PC-3 (cell line): ENCODE data around the gene PIGW.

Experiments
- EZH2 ChIP-seq: fragments of 300-600 bp; sonication (generic); IDR thresholded peaks from one replicate; pipeline ENCODE4 v1.6.1; 2017; ENCODE audit warnings: antibody characterized with exemption, mild to moderate bottlenecking, low read length; ENCODE audit not compliant: unreplicated experiment
- TF ChIP-seq, protein P1 (sequence below): fragments of 300-600 bp; sonication (generic); conservative IDR thresholded peaks from 2 replicates; pipeline ENCODE4 v1.5.1; 2017; ENCODE audit warnings: antibody characterized with exemption, low read depth, mild to moderate bottlenecking, low read length

DNA sequence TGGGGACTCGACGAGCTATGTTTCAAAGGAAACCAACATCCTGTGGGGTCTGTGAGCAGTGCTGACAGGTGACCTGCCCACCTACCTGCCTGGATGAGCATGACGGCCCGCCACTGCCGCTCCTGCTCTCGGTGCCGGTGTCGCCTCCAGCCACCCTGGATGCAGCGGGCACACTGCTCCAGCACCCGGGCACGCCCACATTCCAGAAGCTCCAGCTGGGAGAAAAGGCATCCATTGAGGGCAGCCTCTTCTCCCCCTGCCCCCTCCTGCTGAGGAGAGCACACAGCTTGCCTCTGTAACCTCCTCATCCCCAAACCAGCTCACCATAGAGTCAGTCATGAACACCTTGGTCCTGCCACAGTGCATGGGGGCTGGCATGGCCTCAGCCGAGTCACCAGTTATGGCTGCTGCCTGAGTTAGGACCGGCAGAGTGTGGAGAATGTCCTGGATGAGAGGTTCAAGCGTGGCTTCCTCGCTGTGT is 34.0 kb upstream of the PIGW start:
- TF ChIP-seq, protein P1, sequence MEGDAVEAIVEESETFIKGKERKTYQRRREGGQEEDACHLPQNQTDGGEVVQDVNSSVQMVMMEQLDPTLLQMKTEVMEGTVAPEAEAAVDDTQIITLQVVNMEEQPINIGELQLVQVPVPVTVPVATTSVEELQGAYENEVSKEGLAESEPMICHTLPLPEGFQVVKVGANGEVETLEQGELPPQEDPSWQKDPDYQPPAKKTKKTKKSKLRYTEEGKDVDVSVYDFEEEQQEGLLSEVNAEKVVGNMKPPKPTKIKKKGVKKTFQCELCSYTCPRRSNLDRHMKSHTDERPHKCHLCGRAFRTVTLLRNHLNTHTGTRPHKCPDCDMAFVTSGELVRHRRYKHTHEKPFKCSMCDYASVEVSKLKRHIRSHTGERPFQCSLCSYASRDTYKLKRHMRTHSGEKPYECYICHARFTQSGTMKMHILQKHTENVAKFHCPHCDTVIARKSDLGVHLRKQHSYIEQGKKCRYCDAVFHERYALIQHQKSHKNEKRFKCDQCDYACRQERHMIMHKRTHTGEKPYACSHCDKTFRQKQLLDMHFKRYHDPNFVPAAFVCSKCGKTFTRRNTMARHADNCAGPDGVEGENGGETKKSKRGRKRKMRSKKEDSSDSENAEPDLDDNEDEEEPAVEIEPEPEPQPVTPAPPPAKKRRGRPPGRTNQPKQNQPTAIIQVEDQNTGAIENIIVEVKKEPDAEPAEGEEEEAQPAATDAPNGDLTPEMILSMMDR, result no peak
- TF ChIP-seq EZH2, result no peak
